K562 (cell line): Measurements from ENCODE around the gene PDGFD. TPM values are rescaled to one million over a fixed set of nuclear protein-coding genes. Genes with fewer than 3 reads are reported as not detected.

Source experiments
- ATAC-seq: fragments of 200-7000 bp; cut with Tn5 transposase; 3 replicates; pipeline ENCODE4 v1.9.1; 2020; ENCODE audit warnings: moderate library complexity
- BruUV-seq: library from RNA; stranded (reverse); fragments of 400-500 nt; replicated peaks from 2 replicates; lab custom pipeline; 2021; lab: Mats Ljungman, UMichigan
- CTCF ChIA-PET: fragments of 300-600 bp; formaldehyde crosslinking; extraction: SDS; loops from one replicate; lab custom pipeline; 2021; ENCODE audit warnings: low intra/inter-chr PET ratio; lab: Yijun Ruan, JAX
- POLR2A ChIA-PET: fragments of 300-600, 350-650 bp; sonication (Branson Sonifier 250); formaldehyde crosslinking; extraction: SDS; loops from one replicate; lab custom pipeline; 2021; ENCODE audit warnings: antibody characterized with exemption, inconsistent platforms; lab: Yijun Ruan, JAX
- DNase-seq, 4 experiments: peaks; one replicate each; pipeline versions ENCODE4 v3.0.0 to v3.0.0-alpha.2; 2011 to 2018; ENCODE audit warnings: low spot score in 3 of 4, mixed read lengths in 3 of 4; ENCODE audit errors: extremely low read depth in 1 of 4
- FAIRE-seq: peaks from 2 replicates; lab custom pipeline; 2011; peaks lifted over from hg19 to GRCh38; lab: Jason Lieb, UNC
- H2AFZ ChIP-seq: 2 replicates; pipeline ENCODE4 v1.6.0; 2011; ENCODE audit warnings: low read depth, low read length, control low read depth, inconsistent platforms
- H3K27ac ChIP-seq: fragments of 200-600 bp; 3 replicates; pipeline ENCODE4 v1.8.0; 2011; ENCODE audit warnings: low read depth, mild to moderate bottlenecking, control low read depth, inconsistent platforms, low read length, moderate library complexity, mixed read lengths; ENCODE audit errors: extremely low read depth
- H3K27me3 ChIP-seq, 2 experiments: fragments of 300-600 bp in 1 of 2; 2 replicates in 1 of 2; 3 replicates in 1 of 2; pipeline versions ENCODE4 v1.6.0 to v1.8.0; 2011; ENCODE audit warnings: inconsistent platforms in 2 of 2, low read length in 2 of 2, mild to moderate bottlenecking in 1 of 2, mixed read lengths in 1 of 2, moderate library complexity in 1 of 2; ENCODE audit not compliant: control insufficient read depth in 2 of 2, insufficient read depth in 2 of 2
- H3K36me3 ChIP-seq: fragments of 300-600 bp; 3 replicates; pipeline ENCODE4 v1.8.0; 2011; ENCODE audit warnings: mild to moderate bottlenecking, low read length, inconsistent platforms; ENCODE audit not compliant: control insufficient read depth, insufficient read depth
- H3K4me1 ChIP-seq, 2 experiments: fragments of 200-600 bp in 1 of 2; replicated peaks in 1 of 2; 2 replicates in 1 of 2; 3 replicates in 1 of 2; pipeline versions ENCODE4 v1.5.1 to v1.8.0; 2011; ENCODE audit warnings: inconsistent platforms in 2 of 2, low read length in 2 of 2, mild to moderate bottlenecking in 1 of 2, mixed read lengths in 1 of 2, moderate library complexity in 1 of 2; ENCODE audit not compliant: control insufficient read depth in 2 of 2, insufficient read depth in 2 of 2
- H3K4me2 ChIP-seq: 2 replicates; pipeline ENCODE4 v1.6.1; 2011; ENCODE audit warnings: low read length, control low read depth, inconsistent platforms, mixed read lengths; ENCODE audit not compliant: insufficient read depth
- H3K4me3 ChIP-seq: fragments of 200-600 bp; sonication (generic), shearing (Covaris generic); 2 replicates; pipeline ENCODE4 v1.5.1; 2016; ENCODE audit warnings: control low read depth, inconsistent platforms
- H3K79me2 ChIP-seq: fragments of 200-600 bp; 3 replicates; pipeline ENCODE4 v1.8.0; 2011; ENCODE audit warnings: low read length, inconsistent platforms; ENCODE audit not compliant: control insufficient read depth, insufficient read depth
- H3K9ac ChIP-seq, 2 experiments: 2 replicates each; pipeline versions ENCODE4 v1.6.0 to v1.6.1; 2011; ENCODE audit warnings: low read depth in 2 of 2, low read length in 2 of 2, control low read depth in 1 of 2, inconsistent platforms in 1 of 2, mild to moderate bottlenecking in 1 of 2, mixed read lengths in 1 of 2; ENCODE audit not compliant: insufficient read depth in 1 of 2
- H3K9me1 ChIP-seq: one replicate; pipeline ENCODE4 v1.6.0; 2011; ENCODE audit warnings: inconsistent platforms, mild to moderate bottlenecking, low read length, moderate library complexity; ENCODE audit not compliant: control insufficient read depth, insufficient read depth
- H3K9me3 ChIP-seq: replicated peaks from 2 replicates; pipeline ENCODE4 v1.5.1; 2011; ENCODE audit warnings: low read depth, low read length, inconsistent platforms; ENCODE audit not compliant: control insufficient read depth, insufficient read depth
- H4K20me1 ChIP-seq: replicated peaks from 2 replicates; pipeline ENCODE4 v1.6.1; 2011; ENCODE audit warnings: low read length, inconsistent platforms, mixed read lengths; ENCODE audit not compliant: control insufficient read depth, insufficient read depth
- EWSR1 ChIP-seq: fragments of 450-650 bp; IDR thresholded peaks from 2 replicates; pipeline ENCODE4 v1.6.1; 2018; ENCODE audit warnings: borderline replicate concordance, mild to moderate bottlenecking, low read depth, moderate library complexity; ENCODE audit not compliant: partially characterized antibody
- HMG20A ChIP-seq: fragments of 450-650 bp; formaldehyde crosslinking; conservative IDR thresholded peaks from 2 replicates; pipeline ENCODE4 v1.4.0; 2020; ENCODE audit warnings: mild to moderate bottlenecking, mixed read lengths
- L3MBTL2 ChIP-seq: fragments of 450-650 bp; IDR thresholded peaks from 2 replicates; pipeline ENCODE4 v1.6.1; 2016; ENCODE audit warnings: mild to moderate bottlenecking, moderate library complexity
- MTA3 ChIP-seq: fragments of 450-650 bp; formaldehyde crosslinking; IDR thresholded peaks from 2 replicates; pipeline ENCODE4 v1.6.1; 2017; ENCODE audit warnings: mild to moderate bottlenecking, borderline replicate concordance
- NFIC ChIP-seq: fragments of 450-650 bp; IDR thresholded peaks from 2 replicates; pipeline ENCODE4 v1.6.1; 2017; ENCODE audit warnings: mild to moderate bottlenecking, inconsistent platforms
- POLR2AphosphoS2 ChIP-seq: IDR thresholded peaks from 2 replicates; pipeline ENCODE4 v1.6.1; 2012; ENCODE audit warnings: low read length, improper control_type of control experiment
- RAD51 ChIP-seq: fragments of 450-650 bp; IDR thresholded peaks from 2 replicates; pipeline ENCODE4 v1.7.1; 2016; ENCODE audit warnings: low read depth, mild to moderate bottlenecking, borderline replicate concordance
- SMARCE1 ChIP-seq: fragments of 450-650 bp; IDR thresholded peaks from 2 replicates; pipeline ENCODE4 v1.7.1; 2016; ENCODE audit warnings: mild to moderate bottlenecking
- TAF9B ChIP-seq: fragments of 450-650 bp; IDR thresholded peaks from 2 replicates; pipeline ENCODE4 v1.6.1; 2018; ENCODE audit warnings: mild to moderate bottlenecking; ENCODE audit not compliant: partially characterized antibody
- TEAD1 ChIP-seq, 2 experiments: fragments of 450-650 bp in 1 of 2; sonication (generic) in 1 of 2; formaldehyde crosslinking; IDR thresholded peaks; 2 replicates each; pipeline versions ENCODE4 v1.4.0 to v1.8.0; 2020 to 2022; ENCODE audit warnings: mild to moderate bottlenecking in 2 of 2, missing genetic modification reagents in 1 of 2
- TFAP4 ChIP-seq: sonication (generic); formaldehyde crosslinking; IDR thresholded peaks from 2 replicates; pipeline ENCODE4 v1.8.0; 2022; ENCODE audit warnings: missing genetic modification reagents, mild to moderate bottlenecking, moderate library complexity, borderline replicate concordance
- ZBTB43 ChIP-seq: sonication (generic); formaldehyde crosslinking; IDR thresholded peaks from 2 replicates; pipeline ENCODE4 v1.8.0; 2023; ENCODE audit warnings: mild to moderate bottlenecking, missing genetic modification reagents
- ZNF197 ChIP-seq: fragments of 200-800 bp; sonication (Bioruptor generic); IDR thresholded peaks from 2 replicates; pipeline ENCODE4 v1.6.1; 2016; ENCODE audit warnings: low read depth, missing genetic modification characterization, missing compliant biosample characterization
- ZNF232 ChIP-seq: sonication (generic); formaldehyde crosslinking; IDR thresholded peaks from 2 replicates; pipeline ENCODE4 v1.8.0; 2022; ENCODE audit warnings: mild to moderate bottlenecking, missing genetic modification reagents
- ZNF830 ChIP-seq: fragments of 250-450 bp; sonication (Bioruptor Pico); IDR thresholded peaks from 2 replicates; pipeline ENCODE4 v1.5.0; 2021; ENCODE audit warnings: mild to moderate bottlenecking
- WGBS: fragments of 100-300 bp; shearing (Covaris generic); methylation state at CpG from one replicate; pipeline ENCODE4 v1.1.6; 2016; ENCODE audit warnings: low coverage, mixed read lengths; ENCODE audit not compliant: insufficient coverage; ENCODE audit errors: missing lambda C conversion rate; 5-methylcytosine and 5-hydroxymethylcytosine counted together
- in situ Hi-C: fragments of 300-500 bp; cut with MboI; formaldehyde crosslinking; loops from 4 replicates; pipeline ENCODE4 v1.15.0; 2018; ENCODE audit warnings: inconsistent platforms, mixed read lengths
- intact Hi-C: fragments of 100-400 bp; cut with micrococcal nuclease; formaldehyde crosslinking; loops from 2 replicates; pipeline ENCODE4 v1.14.2; 2022
- polyA plus RNA-seq, 8 experiments: library from polyadenylated mRNA; depleted of rRNA in 4 of 8; stranded (reverse) in 5 of 8; unstranded in 3 of 8; fragments of >200 nt; fragmentation: Nextera tagmentation in 2 of 8; fragmentation: Illumina TruSeq in 1 of 8; extraction: Ambion mirVana in 2 of 8; extraction: Trizol in 1 of 8; gene quantifications; 2 replicates each; pipeline versions ENCODE4 v1.2.1 to v1.2.3, GENCODE V29; 2011 to 2014; ENCODE audit warnings: inconsistent platforms in 1 of 8, missing spikeins in 1 of 8
- total RNA-seq, 7 experiments: library from RNA; depleted of rRNA in 6 of 7; stranded (reverse); fragments of >200 nt in 6 of 7; fragmentation: Illumina TruSeq in 2 of 7; extraction: Trizol in 2 of 7; gene quantifications; 2 replicates each; pipeline versions ENCODE4 v1.2.1 to v1.2.3, GENCODE V29; 2011 to 2021; ENCODE audit warnings: low replicate concordance in 1 of 7
- TF ChIP-seq, protein P1 (sequence below): fragments of 450-650 bp; IDR thresholded peaks from one replicate; pipeline ENCODE4 v1.6.1; 2018; ENCODE audit warnings: mild to moderate bottlenecking, moderate library complexity; ENCODE audit not compliant: partially characterized antibody

PDGFD gene
- total and polyA plus RNA-seq, 9 of the 15 experiments (the other 6 are each of a cell fraction or from before 2014, with no cell fraction given) = 0.11 TPM; not detected in 8

DNA sequence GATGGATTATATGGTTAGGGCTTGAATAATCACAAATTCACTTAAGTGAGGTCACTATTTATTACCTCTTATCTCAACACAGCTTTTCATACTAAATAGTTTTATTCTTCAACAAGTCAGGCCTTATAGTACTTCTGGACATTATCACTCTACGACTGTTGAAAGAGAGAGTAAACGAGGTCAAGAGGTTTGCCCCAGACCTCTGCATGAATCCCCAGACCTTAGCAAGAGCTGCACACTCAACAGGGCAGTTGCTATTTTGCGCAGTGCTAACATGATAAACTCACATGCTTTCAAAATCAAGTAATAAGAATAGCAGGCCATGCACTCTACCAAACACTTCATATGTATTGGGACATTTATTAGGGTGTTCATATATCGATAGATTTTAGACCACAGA is 67.0 kb downstream of the PDGFD start:
- CTCF ChIA-PET = no interaction called here
- Histone ChIP-seq H3K4me1 (no peaks in the 10 kb centered on the region), H3K27ac (no peak overlapping the region), H3K79me2 (no peaks in the 10 kb centered on the region), H3K9me3 (no peaks in the 10 kb centered on the region), H3K27me3 (no peaks in the 10 kb centered on the region), H3K36me3 (no peaks in the 10 kb centered on the region), H2AFZ (no peak overlapping the region), H4K20me1 (no peaks in the 10 kb centered on the region), H3K4me2 (no peak overlapping the region), H3K9me1 (no peaks in the 10 kb centered on the region), H3K4me3 (no peak overlapping the region), H3K9ac (no peak overlapping the region)
- ATAC-seq (no peak), DNase-seq (no peak), FAIRE-seq (no peak)
- WGBS = 2% methylated on average over 4 of the region's 4 CpGs
- in situ Hi-C loops = no loop called here
- no peak for TF ChIP-seq EWSR1
- TF ChIP-seq L3MBTL2 = no peak
- TF ChIP-seq RAD51 = no peak
- TF ChIP-seq ZBTB43 (CRISPR knock-in tag) = no peak
- no peak for TF ChIP-seq TEAD1 (CRISPR knock-in tag; IDR thresholded peaks at IDR 0.05)
- TF ChIP-seq ZNF197 (CRISPR knock-in tag) = no peak
- TF ChIP-seq POLR2AphosphoS2 = no peak
- no peak for TF ChIP-seq ZNF232
- no peak for TF ChIP-seq TFAP4 (CRISPR knock-in tag)
- TF ChIP-seq HMG20A = no peak
- TF ChIP-seq MTA3 = no peak
- TF ChIP-seq SMARCE1 = no peak
- TF ChIP-seq TAF9B = no peak
- TF ChIP-seq, protein P1, sequence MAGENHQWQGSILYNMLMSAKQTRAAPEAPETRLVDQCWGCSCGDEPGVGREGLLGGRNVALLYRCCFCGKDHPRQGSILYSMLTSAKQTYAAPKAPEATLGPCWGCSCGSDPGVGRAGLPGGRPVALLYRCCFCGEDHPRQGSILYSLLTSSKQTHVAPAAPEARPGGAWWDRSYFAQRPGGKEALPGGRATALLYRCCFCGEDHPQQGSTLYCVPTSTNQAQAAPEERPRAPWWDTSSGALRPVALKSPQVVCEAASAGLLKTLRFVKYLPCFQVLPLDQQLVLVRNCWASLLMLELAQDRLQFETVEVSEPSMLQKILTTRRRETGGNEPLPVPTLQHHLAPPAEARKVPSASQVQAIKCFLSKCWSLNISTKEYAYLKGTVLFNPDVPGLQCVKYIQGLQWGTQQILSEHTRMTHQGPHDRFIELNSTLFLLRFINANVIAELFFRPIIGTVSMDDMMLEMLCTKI = no peak
- no peak for TF ChIP-seq ZNF830 (CRISPR knock-in tag)
- no peak for TF ChIP-seq NFIC
- intact Hi-C loops = no loop called here
- POLR2A ChIA-PET = no interaction called here
- BruUV-seq = no TSS peak
